ENCODE data around the gene DYSF.

GRCh38 chr2:71727562-71727961, 274.2 kb downstream of the DYSF start:
- TF ChIP-seq, protein P1, sequence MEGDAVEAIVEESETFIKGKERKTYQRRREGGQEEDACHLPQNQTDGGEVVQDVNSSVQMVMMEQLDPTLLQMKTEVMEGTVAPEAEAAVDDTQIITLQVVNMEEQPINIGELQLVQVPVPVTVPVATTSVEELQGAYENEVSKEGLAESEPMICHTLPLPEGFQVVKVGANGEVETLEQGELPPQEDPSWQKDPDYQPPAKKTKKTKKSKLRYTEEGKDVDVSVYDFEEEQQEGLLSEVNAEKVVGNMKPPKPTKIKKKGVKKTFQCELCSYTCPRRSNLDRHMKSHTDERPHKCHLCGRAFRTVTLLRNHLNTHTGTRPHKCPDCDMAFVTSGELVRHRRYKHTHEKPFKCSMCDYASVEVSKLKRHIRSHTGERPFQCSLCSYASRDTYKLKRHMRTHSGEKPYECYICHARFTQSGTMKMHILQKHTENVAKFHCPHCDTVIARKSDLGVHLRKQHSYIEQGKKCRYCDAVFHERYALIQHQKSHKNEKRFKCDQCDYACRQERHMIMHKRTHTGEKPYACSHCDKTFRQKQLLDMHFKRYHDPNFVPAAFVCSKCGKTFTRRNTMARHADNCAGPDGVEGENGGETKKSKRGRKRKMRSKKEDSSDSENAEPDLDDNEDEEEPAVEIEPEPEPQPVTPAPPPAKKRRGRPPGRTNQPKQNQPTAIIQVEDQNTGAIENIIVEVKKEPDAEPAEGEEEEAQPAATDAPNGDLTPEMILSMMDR (IDR thresholded peaks at IDR 0.05), result no peak
- TF ChIP-seq RFX5 (IDR thresholded peaks at IDR 0.05; ENCODE audit: low read length) (no peak), POLR2AphosphoS5 (IDR thresholded peaks at IDR 0.05; ENCODE audit: low read depth, low read length) (no peak), CHD2 (IDR thresholded peaks at IDR 0.05; ENCODE audit: low read length, partially characterized antibody) (no peak), TAF1 (IDR thresholded peaks at IDR 0.05; ENCODE audit: borderline replicate concordance, low read depth, low read length) (no peak), EP300 (IDR thresholded peaks at IDR 0.05; ENCODE audit: borderline replicate concordance in 1 of 2, low read depth in 1 of 2, low read length in 1 of 2) (no peak), EZH2phosphoT487 (IDR thresholded peaks at IDR 0.05; ENCODE audit: borderline replicate concordance, low read depth) (no peak), SIN3A (IDR thresholded peaks at IDR 0.05; ENCODE audit: borderline replicate concordance, low read depth, low read length) (no peak)
- TF ChIP-seq, protein P2, sequence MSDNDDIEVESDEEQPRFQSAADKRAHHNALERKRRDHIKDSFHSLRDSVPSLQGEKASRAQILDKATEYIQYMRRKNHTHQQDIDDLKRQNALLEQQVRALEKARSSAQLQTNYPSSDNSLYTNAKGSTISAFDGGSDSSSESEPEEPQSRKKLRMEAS (IDR thresholded peaks at IDR 0.05; ENCODE audit: low read depth), result no peak
